GM18505 (cell line): ENCODE data around the gene NFATC3.
"Not testable (repeated sequence)": the region's sequence is repeated elsewhere in the genome, so short reads cannot be mapped to it uniquely, and the experiment has no call there.

ENCODE experiments used
- ATAC-seq: cut with Tn5 transposase; IDR thresholded peaks from one replicate; pipeline ENCODE4 v1.9.1; 2021; ENCODE audit not compliant: unreplicated experiment
- POLR2A ChIP-seq: IDR thresholded peaks from 4 replicates; pipeline ENCODE4 v1.6.1; 2011; ENCODE audit warnings: borderline replicate concordance; ENCODE audit not compliant: insufficient read depth, insufficient read length; ENCODE audit errors: extremely low read depth

Gene NFATC3

GRCh38 chr16:68087688-68088087, 2.5 kb downstream of the NFATC3 start:
- no peak for ATAC-seq
- no peak for TF ChIP-seq POLR2A

- no peak for ATAC-seq
- TF ChIP-seq POLR2A, result no peak
Observed at GRCh38 chr16:68088130-68088972, 3.2 kb downstream of the NFATC3 start.

GRCh38 chr16:68089067-68089466, 3.9 kb downstream of the NFATC3 start:
- no peak for ATAC-seq
- TF ChIP-seq POLR2A, result no peak

GRCh38 chr16:68090130-68090529, 5.0 kb downstream of the NFATC3 start:
- no peak for ATAC-seq
- no peak for TF ChIP-seq POLR2A

GRCh38 chr16:68090533-68090932, 5.4 kb downstream of the NFATC3 start:
- no peak for TF ChIP-seq POLR2A
- ATAC-seq, result no peak

GRCh38 chr16:68091380-68092261, 6.5 kb downstream of the NFATC3 start:
- ATAC-seq, result no peak
- no peak for TF ChIP-seq POLR2A

GRCh38 chr16:68092275-68092674, 7.1 kb downstream of the NFATC3 start:
- not testable (repeated sequence) for ATAC-seq

- no peak for TF ChIP-seq POLR2A
- no peak for ATAC-seq
Observed at GRCh38 chr16:68093816-68094613, 8.8 kb downstream of the NFATC3 start.

- ATAC-seq, result no peak
- no peak for TF ChIP-seq POLR2A
Observed at GRCh38 chr16:68094614-68094934, 9.4 kb downstream of the NFATC3 start.

- no peak for ATAC-seq
- TF ChIP-seq POLR2A, result no peak
Observed at GRCh38 chr16:68096491-68096890, 11.3 kb downstream of the NFATC3 start.

GRCh38 chr16:68097088-68097487, 11.9 kb downstream of the NFATC3 start:
- TF ChIP-seq POLR2A, result no peak
- no peak for ATAC-seq

- no peak for ATAC-seq
- no peak for TF ChIP-seq POLR2A
Observed at GRCh38 chr16:68097895-68098294, 12.7 kb downstream of the NFATC3 start.

- no peak for ATAC-seq
- TF ChIP-seq POLR2A, result no peak
Observed at GRCh38 chr16:68100488-68100887, 15.3 kb downstream of the NFATC3 start.
